Ureter (tissue), 1 donor: ENCODE results near the gene HCN3. TPM values are rescaled to one million over a fixed set of nuclear protein-coding genes. Genes with fewer than 3 reads are reported as not detected.
"Not testable (repeated sequence)": the region's sequence is repeated elsewhere in the genome, so short reads cannot be mapped to it uniquely, and the experiment has no call there.

Experiments
- DNase-seq: peaks from one replicate; pipeline ENCODE4 v3.0.0-alpha.2; 2020; ENCODE audit warnings: low spot score
- total RNA-seq: library from RNA; stranded (reverse); gene quantifications from one replicate; pipeline ENCODE4 v1.2.4, GENCODE V29; 2023
- donor health status: DM: yes; HTN: yes; CAD: no.

The HCN3 gene
- total RNA-seq, 1 donor from 2014 or later: 4.7 TPM

- no peak for DNase-seq
Observed at GRCh38 chr1:155284476-155284875, 7.2 kb downstream of the HCN3 start.

GRCh38 chr1:155285063-155285462 lies 7.8 kb downstream of the HCN3 start:
- DNase-seq: no peak

- DNase-seq: no peak
Observed at GRCh38 chr1:155285631-155286044, 8.4 kb downstream of the HCN3 start.

- DNase-seq: no peak
Observed at GRCh38 chr1:155286544-155286943, 9.3 kb downstream of the HCN3 start.

GRCh38 chr1:155287987-155288543 lies 10.8 kb downstream of the HCN3 start:
- no peak for DNase-seq

- not testable (repeated sequence) for DNase-seq
Observed at GRCh38 chr1:155291006-155291405, 13.7 kb downstream of the HCN3 start.

GRCh38 chr1:155293086-155293749 lies 16.0 kb downstream of the HCN3 start:
- DNase-seq: no peak

GRCh38 chr1:155294520-155295182 lies 17.4 kb downstream of the HCN3 start:
- no peak for DNase-seq

GRCh38 chr1:155295183-155295941 lies 18.1 kb downstream of the HCN3 start:
- DNase-seq: no peak

- DNase-seq: no peak
Observed at GRCh38 chr1:155295942-155296267, 18.6 kb downstream of the HCN3 start.

GRCh38 chr1:155296661-155297060 lies 19.4 kb downstream of the HCN3 start:
- DNase-seq: no peak

GRCh38 chr1:155297384-155297783 lies 20.1 kb downstream of the HCN3 start:
- no peak for DNase-seq

GRCh38 chr1:155300024-155300423 lies 22.8 kb downstream of the HCN3 start:
- no peak for DNase-seq

- no peak for DNase-seq
Observed at GRCh38 chr1:155300553-155301329, 23.5 kb downstream of the HCN3 start.

GRCh38 chr1:155301342-155301841 lies 24.1 kb downstream of the HCN3 start, which contains the start of gene PKLR:
TSS of gene PKLR (minus strand) at chr1:155301438. CDS start at chr1:155301395, 43 bp downstream.
- DNase-seq: no peak

GRCh38 chr1:155304558-155305063 lies 27.3 kb downstream of the HCN3 start:
- DNase-seq: no peak

GRCh38 chr1:155305881-155306391 lies 28.7 kb downstream of the HCN3 start:
- DNase-seq: no peak

- no peak for DNase-seq
Observed at GRCh38 chr1:155307247-155307740, 30.0 kb downstream of the HCN3 start.

- DNase-seq: peak; percentile 99
Observed at GRCh38 chr1:155308493-155309422, 31.5 kb downstream of the HCN3 start, which contains the start of gene FDPS. TSS of gene FDPS (plus strand) at chr1:155308866. CDS start at chr1:155309790, 924 bp downstream.
